Muscle layer of colon (tissue), 2 donors: ENCODE data around the gene DUSP22.
A peak's percentile ranks its signal among the peaks of the same experiment; 100 is the strongest.

Source experiments
- H3K27ac ChIP-seq: one replicate; pipeline ENCODE4 v1.7.0; 2013; ENCODE audit warnings: low read depth, mild to moderate bottlenecking, low read length, moderate library complexity
- H3K27me3 ChIP-seq, 2 donors: one replicate each; pipeline ENCODE4 v1.7.0; 2013; ENCODE audit warnings: low read length in 2 of 2, mild to moderate bottlenecking in 2 of 2; ENCODE audit not compliant: insufficient read depth in 2 of 2, control insufficient read depth in 1 of 2
- H3K36me3 ChIP-seq: one replicate; pipeline ENCODE4 v1.7.0; 2013; ENCODE audit warnings: mild to moderate bottlenecking, low read length; ENCODE audit not compliant: insufficient read depth
- H3K4me1 ChIP-seq: one replicate; pipeline ENCODE4 v1.7.0; 2013; ENCODE audit warnings: mild to moderate bottlenecking, low read length; ENCODE audit not compliant: insufficient read depth
- H3K4me3 ChIP-seq, 2 donors: one replicate each; pipeline ENCODE4 v1.7.0; 2013; ENCODE audit warnings: low read length in 2 of 2, low read depth in 1 of 2, mild to moderate bottlenecking in 1 of 2, moderate library complexity in 1 of 2
- H3K9ac ChIP-seq: one replicate; pipeline ENCODE4 v1.7.0; 2013; ENCODE audit warnings: low read length
- H3K9me3 ChIP-seq: one replicate; pipeline ENCODE4 v1.7.0; 2013; ENCODE audit warnings: mild to moderate bottlenecking, low read length
- donor health status: abdominal sarcoma.
- donor health status: Adenocarcinoma of cecum.

The DUSP22 gene

GRCh38 chr6:329888-330691 lies 37.8 kb downstream of the DUSP22 start:
- H3K4me1 ChIP-seq = peaks cover 50% of the 10 kb centered on the region
- H3K9me3 ChIP-seq = no peaks in the 10 kb centered on the region
- H3K4me3 ChIP-seq = no peak overlapping the region
- H3K9ac ChIP-seq = no peak overlapping the region
- H3K36me3 ChIP-seq = no peaks in the 10 kb centered on the region
- no peaks in the 10 kb centered on the region for H3K27me3 ChIP-seq
- peak overlapping the region; percentile 24 for H3K27ac ChIP-seq

- Histone ChIP-seq H3K27me3 (no peaks in the 10 kb centered on the region), H3K9ac (no peak overlapping the region), H3K36me3 (no peaks in the 10 kb centered on the region), H3K4me3 (no peak overlapping the region), H3K4me1 (peaks cover 50% of the 10 kb centered on the region), H3K9me3 (no peaks in the 10 kb centered on the region), H3K27ac (no peak overlapping the region)
Measured at GRCh38 chr6:330948-331347, 38.7 kb downstream of the DUSP22 start.

- no peak overlapping the region for H3K27ac ChIP-seq
- H3K9me3 ChIP-seq = no peaks in the 10 kb centered on the region
- no peaks in the 10 kb centered on the region for H3K27me3 ChIP-seq
- H3K4me3 ChIP-seq = no peak overlapping the region
- peaks cover 50% of the 10 kb centered on the region for H3K4me1 ChIP-seq
- no peak overlapping the region for H3K9ac ChIP-seq
- H3K36me3 ChIP-seq = no peaks in the 10 kb centered on the region
Measured at GRCh38 chr6:331622-332521, 39.6 kb downstream of the DUSP22 start.

DNA sequence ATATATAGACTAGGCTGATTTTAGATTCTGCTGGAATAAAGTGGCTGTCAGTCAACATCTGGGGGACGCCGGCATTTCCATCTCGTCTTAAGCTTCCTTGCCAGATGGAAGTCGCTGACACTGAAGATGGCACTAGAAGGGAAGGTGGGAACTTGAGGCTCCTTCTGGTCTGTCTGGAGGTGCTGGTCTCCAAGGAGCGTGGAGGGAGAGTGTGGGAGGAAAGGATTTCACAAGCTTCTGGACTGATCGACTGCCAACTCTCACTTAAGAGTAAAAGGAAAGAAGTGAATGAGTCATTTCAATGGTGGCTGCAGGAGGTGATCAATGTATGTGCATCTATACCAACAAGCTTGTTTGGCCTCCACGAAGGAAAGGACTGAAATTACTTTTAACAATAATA lies 40.4 kb downstream of the DUSP22 start:
- no peaks in the 10 kb centered on the region for H3K9me3 ChIP-seq
- H3K36me3 ChIP-seq = no peaks in the 10 kb centered on the region
- no peak overlapping the region for H3K27ac ChIP-seq
- no peak overlapping the region for H3K9ac ChIP-seq
- H3K4me3 ChIP-seq = no peak overlapping the region
- no peaks in the 10 kb centered on the region for H3K27me3 ChIP-seq
- peaks cover 50% of the 10 kb centered on the region for H3K4me1 ChIP-seq

DNA sequence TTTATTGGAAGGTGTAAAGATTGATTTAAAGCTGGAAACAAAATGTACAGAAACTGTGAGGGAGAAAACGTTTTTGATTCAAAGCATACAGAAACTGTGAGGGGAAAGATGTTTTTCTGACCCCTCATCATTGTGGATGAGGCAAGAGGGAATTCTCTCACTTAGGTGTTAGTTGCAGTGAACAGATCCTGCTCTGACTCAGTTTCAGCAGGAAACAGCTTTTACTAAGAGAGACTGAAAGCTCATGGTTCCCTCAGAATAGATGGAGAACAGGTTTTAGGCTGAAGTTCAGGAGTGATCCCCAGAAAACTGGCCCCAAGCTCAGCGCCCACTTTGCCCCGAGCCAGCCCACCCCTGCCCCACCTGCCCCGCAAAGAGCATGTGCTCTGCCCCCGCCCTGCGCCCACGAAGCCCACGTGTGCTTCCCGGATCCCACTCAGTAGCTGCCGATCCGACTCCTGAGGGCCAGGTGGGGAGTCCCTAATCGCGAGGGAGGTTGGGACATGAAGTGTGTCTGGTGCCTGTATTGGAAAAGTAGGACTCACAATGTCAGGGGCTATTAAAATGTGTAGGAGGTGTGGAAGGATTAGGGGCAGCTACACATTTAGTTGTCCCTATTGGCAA lies 41.2 kb downstream of the DUSP22 start:
- H3K27ac ChIP-seq = no peak overlapping the region
- H3K4me1 ChIP-seq = peaks cover 43% of the 10 kb centered on the region
- no peak overlapping the region for H3K4me3 ChIP-seq
- H3K36me3 ChIP-seq = no peaks in the 10 kb centered on the region
- H3K9me3 ChIP-seq = no peaks in the 10 kb centered on the region
- H3K27me3 ChIP-seq = no peaks in the 10 kb centered on the region
- no peak overlapping the region for H3K9ac ChIP-seq

DNA sequence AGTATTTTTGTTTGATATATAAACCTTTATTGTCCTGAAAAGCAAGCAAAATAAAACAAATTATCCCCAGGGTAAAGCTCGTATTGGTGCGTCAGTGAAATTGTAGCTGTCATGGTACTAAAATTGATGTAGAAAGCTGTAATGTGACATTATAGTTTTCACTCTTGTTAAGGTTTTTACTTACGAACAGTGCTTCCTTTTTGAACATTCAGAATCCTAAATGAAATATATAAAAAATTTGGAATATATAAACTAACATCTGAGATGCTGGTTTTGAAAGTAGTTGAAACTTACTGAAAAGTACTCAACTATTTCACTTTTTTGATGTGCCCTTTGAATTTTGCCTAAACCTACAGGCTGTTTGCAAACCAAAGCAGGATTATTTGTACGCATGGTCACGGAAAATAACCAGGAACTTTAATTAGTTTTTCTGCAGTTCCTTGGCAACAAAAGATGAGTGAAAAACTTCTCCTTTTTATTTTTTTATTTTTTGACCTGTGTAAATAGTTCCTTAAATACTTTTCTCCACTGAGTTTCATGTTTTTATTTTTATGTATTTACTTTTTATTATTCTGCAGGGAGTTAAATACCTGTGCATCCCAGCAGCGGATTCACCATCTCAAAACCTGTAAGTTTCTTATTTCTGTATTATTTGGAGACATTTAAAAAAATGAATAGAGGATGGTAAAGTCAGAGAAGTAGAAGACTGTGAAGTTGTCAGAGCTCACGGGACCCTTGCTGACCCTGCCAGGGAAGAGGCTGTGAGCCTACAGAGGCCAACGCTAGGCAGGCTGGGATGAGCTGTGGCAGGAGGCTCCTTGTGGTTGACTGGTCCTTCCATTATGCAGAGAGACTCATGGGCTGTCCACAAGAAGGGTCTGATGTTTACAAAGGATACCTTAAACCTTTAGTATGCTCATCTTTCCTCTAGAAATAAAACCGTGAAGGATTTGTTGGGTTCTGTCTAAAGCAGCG lies 42.5 kb downstream of the DUSP22 start:
- Histone ChIP-seq H3K27me3 (no peaks in the 10 kb centered on the region), H3K36me3 (no peaks in the 10 kb centered on the region), H3K4me1 (peaks cover 37% of the 10 kb centered on the region), H3K9me3 (no peaks in the 10 kb centered on the region), H3K9ac (no peak overlapping the region), H3K4me3 (no peak overlapping the region), H3K27ac (no peak overlapping the region)

- peaks cover 33% of the 10 kb centered on the region for H3K4me1 ChIP-seq
- H3K27me3 ChIP-seq = no peaks in the 10 kb centered on the region
- no peak overlapping the region for H3K4me3 ChIP-seq
- H3K27ac ChIP-seq = no peak overlapping the region
- no peak overlapping the region for H3K9ac ChIP-seq
- H3K36me3 ChIP-seq = no peaks in the 10 kb centered on the region
- no peaks in the 10 kb centered on the region for H3K9me3 ChIP-seq
Measured at GRCh38 chr6:335572-335971, 43.3 kb downstream of the DUSP22 start.

DNA sequence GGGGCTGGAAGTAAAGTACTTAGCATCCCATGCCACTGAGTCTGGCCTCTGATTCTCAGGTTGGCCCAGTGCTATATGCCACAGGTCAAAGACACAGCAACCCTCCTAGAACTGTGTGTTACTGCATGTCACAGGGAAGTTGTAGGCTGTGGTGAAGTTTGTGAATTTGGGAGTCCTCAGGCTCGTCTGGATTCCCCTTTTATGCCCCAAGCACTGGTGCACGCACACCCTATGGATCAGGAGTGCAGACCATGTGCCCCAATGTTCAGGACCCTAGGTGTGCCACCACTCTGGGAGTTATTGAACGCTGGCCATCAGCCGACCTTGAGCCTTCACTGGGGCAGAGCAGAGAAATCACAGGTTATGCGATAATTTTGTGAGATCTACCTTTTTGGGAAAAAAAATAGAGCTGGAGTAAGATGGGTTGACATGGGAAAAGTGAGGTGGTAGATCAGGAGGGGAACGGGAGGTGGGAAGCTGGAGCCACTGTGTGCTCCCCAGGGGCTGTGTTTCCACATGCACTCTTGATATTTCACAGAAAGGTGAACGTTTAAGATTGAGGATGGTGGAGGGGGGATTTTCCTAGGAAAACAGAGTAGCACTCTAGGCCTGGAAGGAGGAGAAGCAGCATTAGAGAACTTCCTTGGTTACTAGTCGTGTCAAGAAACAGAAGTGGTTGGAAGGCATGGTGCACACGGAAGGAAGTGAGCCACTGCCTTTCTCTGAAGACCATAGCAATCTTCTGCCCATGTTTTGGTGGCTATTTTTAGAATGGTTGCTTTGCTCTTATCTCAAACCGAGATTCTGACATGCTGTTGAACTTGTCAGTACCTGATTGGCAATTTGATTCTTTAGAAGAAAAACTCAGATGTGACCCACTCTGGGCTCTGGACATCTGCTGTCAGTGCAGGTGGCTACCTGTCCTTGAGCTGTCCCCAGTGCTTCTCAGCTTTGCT lies 44.1 kb downstream of the DUSP22 start:
- H3K9me3 ChIP-seq = no peaks in the 10 kb centered on the region
- no peak overlapping the region for H3K9ac ChIP-seq
- H3K4me3 ChIP-seq = no peak overlapping the region
- no peaks in the 10 kb centered on the region for H3K36me3 ChIP-seq
- no peaks in the 10 kb centered on the region for H3K27me3 ChIP-seq
- peaks cover 25% of the 10 kb centered on the region for H3K4me1 ChIP-seq
- no peak overlapping the region for H3K27ac ChIP-seq

GRCh38 chr6:337805-338368 lies 45.6 kb downstream of the DUSP22 start:
- Histone ChIP-seq H3K4me1 (peaks cover 13% of the 10 kb centered on the region), H3K9me3 (no peaks in the 10 kb centered on the region), H3K36me3 (no peaks in the 10 kb centered on the region), H3K27ac (no peak overlapping the region), H3K4me3 (no peak overlapping the region), H3K9ac (no peak overlapping the region), H3K27me3 (no peaks in the 10 kb centered on the region)

- H3K9ac ChIP-seq = no peak overlapping the region
Measured at GRCh38 chr6:338815-339262, 46.6 kb downstream of the DUSP22 start.

More at GRCh38 chr6:338815-339262, 46.6 kb downstream of the DUSP22 start:
- Histone ChIP-seq H3K4me3 (no peak overlapping the region), H3K27me3 (no peaks in the 10 kb centered on the region), H3K9me3 (no peaks in the 10 kb centered on the region), H3K27ac (no peak overlapping the region), H3K4me1 (peaks cover 10% of the 10 kb centered on the region), H3K36me3 (no peaks in the 10 kb centered on the region)
